Measurements from ENCODE around the gene ALDOA. TPM values are rescaled to one million over a fixed set of nuclear protein-coding genes. Genes with fewer than 3 reads are reported as not detected.

ALDOA gene
- total and polyA plus RNA-seq, 9 of the 15 experiments (the other 6 are each of a cell fraction or from before 2014, with no cell fraction given): 311 to 2,224 (median 1,293) TPM

- TF ChIP-seq NR2C1 (IDR thresholded peaks at IDR 0.05) (no peak), NR2C1 (tag; IDR thresholded peaks at IDR 0.05) (no peak), TOE1 (IDR thresholded peaks at IDR 0.05; ENCODE audit: borderline replicate concordance) (0 out of 2 replicates have a peak, but pooled peaks have one; percentile 14), TOE1 (CRISPR knock-in tag; IDR thresholded peaks at IDR 0.05; ENCODE audit: borderline replicate concordance, low read depth) (no peak), PHTF2 (CRISPR knock-in tag; IDR thresholded peaks at IDR 0.05) (no peak), YBX1 (IDR thresholded peaks at IDR 0.05) (no peak), RBM14 (IDR thresholded peaks at IDR 0.05; ENCODE audit: borderline replicate concordance, insufficient read depth, low read depth, low read length) (no peak), ZKSCAN8 (CRISPR knock-in tag; IDR thresholded peaks at IDR 0.05) (no peak), NR4A1 (CRISPR knock-in tag; IDR thresholded peaks at IDR 0.05) (no peak), NR4A1 (tag; IDR thresholded peaks at IDR 0.05) (no peak), FOXJ2 (tag; IDR thresholded peaks at IDR 0.05) (no peak), ZNF23 (CRISPR knock-in tag; IDR thresholded peaks at IDR 0.05) (no peak), RBBP5 (IDR thresholded peaks at IDR 0.05; ENCODE audit: borderline replicate concordance, insufficient read depth, low read length, poor library complexity, severe bottlenecking) (peak; percentile 40), XRCC5 (IDR thresholded peaks at IDR 0.05; ENCODE audit: low read depth, low read length) (no peak), NR0B1 (IDR thresholded peaks at IDR 0.05; ENCODE audit: partially characterized antibody) (no peak), RAD51 (IDR thresholded peaks at IDR 0.05; ENCODE audit: borderline replicate concordance, low read depth) (no peak), BDP1 (IDR thresholded peaks at IDR 0.05; ENCODE audit: insufficient read depth, insufficient read length) (no peak), CBX1 (IDR thresholded peaks at IDR 0.05; ENCODE audit: low read depth) (no peak), SUPT5H (IDR thresholded peaks at IDR 0.05) (no peak), RFX5 (IDR thresholded peaks at IDR 0.05; ENCODE audit: low read depth, low read length) (no peak), SAP30 (IDR thresholded peaks at IDR 0.05; ENCODE audit: borderline replicate concordance, insufficient read depth, low read depth, low read length, poor library complexity, severe bottlenecking) (peak; percentile 3), MEIS2 (IDR thresholded peaks at IDR 0.05; ENCODE audit: partially characterized antibody) (peak; percentile 64), ZNF436 (CRISPR knock-in tag; IDR thresholded peaks at IDR 0.05) (no peak), ARID1B (IDR thresholded peaks at IDR 0.05) (peak; percentile 33; the same call in 1 of the 2 replicates)
- TF ChIP-seq, protein P1, sequence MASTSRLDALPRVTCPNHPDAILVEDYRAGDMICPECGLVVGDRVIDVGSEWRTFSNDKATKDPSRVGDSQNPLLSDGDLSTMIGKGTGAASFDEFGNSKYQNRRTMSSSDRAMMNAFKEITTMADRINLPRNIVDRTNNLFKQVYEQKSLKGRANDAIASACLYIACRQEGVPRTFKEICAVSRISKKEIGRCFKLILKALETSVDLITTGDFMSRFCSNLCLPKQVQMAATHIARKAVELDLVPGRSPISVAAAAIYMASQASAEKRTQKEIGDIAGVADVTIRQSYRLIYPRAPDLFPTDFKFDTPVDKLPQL (IDR thresholded peaks at IDR 0.05; ENCODE audit: extremely low read depth, insufficient read length): no peak
- TF ChIP-seq, protein P2, sequence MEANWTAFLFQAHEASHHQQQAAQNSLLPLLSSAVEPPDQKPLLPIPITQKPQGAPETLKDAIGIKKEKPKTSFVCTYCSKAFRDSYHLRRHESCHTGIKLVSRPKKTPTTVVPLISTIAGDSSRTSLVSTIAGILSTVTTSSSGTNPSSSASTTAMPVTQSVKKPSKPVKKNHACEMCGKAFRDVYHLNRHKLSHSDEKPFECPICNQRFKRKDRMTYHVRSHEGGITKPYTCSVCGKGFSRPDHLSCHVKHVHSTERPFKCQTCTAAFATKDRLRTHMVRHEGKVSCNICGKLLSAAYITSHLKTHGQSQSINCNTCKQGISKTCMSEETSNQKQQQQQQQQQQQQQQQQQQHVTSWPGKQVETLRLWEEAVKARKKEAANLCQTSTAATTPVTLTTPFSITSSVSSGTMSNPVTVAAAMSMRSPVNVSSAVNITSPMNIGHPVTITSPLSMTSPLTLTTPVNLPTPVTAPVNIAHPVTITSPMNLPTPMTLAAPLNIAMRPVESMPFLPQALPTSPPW (CRISPR knock-in tag; IDR thresholded peaks at IDR 0.05): no peak
Observed at GRCh38 chr16:30053376-30054015, 12.1 kb upstream of the ALDOA start (continued).

All from K562 (cell line).